Thyroid gland (tissue), 4 donors: Measurements from ENCODE around the gene MYPN. TPM values are rescaled to one million over a fixed set of nuclear protein-coding genes. Genes with fewer than 3 reads are reported as not detected.

Experiments used
- DNase-seq, 2 donors: peaks; one replicate each; pipeline ENCODE4 v3.0.0-alpha.2; 2019
- H3K27ac ChIP-seq, 3 donors: fragments of 200-600 bp; sonication (generic); 1 replicate in 2 of 3; 2 replicates in 1 of 3; pipeline ENCODE4 v1.5.1; 2016 to 2019; ENCODE audit warnings: mild to moderate bottlenecking in 1 of 3, moderate library complexity in 1 of 3
- H3K27me3 ChIP-seq: fragments of 200-600 bp; sonication (generic); one replicate; pipeline ENCODE4 v1.5.1; 2019
- H3K36me3 ChIP-seq, 2 donors: fragments of 200-600 bp; sonication (generic); one replicate each; pipeline ENCODE4 v1.5.1; 2016 to 2019
- H3K4me1 ChIP-seq, 2 donors: fragments of 200-600 bp; sonication (generic); one replicate each; pipeline ENCODE4 v1.5.1; 2017 to 2019
- H3K4me3 ChIP-seq, 3 donors: fragments of 200-600 bp; sonication (generic); replicated peaks in 1 of 3; 1 replicate in 2 of 3; 2 replicates in 1 of 3; pipeline ENCODE4 v1.5.1; 2016; ENCODE audit warnings: mild to moderate bottlenecking in 1 of 3
- H3K9me3 ChIP-seq: fragments of 200-600 bp; sonication (generic); one replicate; pipeline ENCODE4 v1.5.1; 2017
- POLR2A ChIP-seq, 2 donors: fragments of 450-650 bp; IDR thresholded peaks; one replicate each; pipeline ENCODE4 v1.6.1; 2017; ENCODE audit warnings: antibody characterized with exemption in 2 of 2, mild to moderate bottlenecking in 2 of 2, moderate library complexity in 1 of 2
- WGBS, 2 donors: methylation state at CpG; one replicate each; pipeline ENCODE4 v1.1.5; 2017; 5-methylcytosine and 5-hydroxymethylcytosine counted together
- intact Hi-C: fragments of 100-400 bp; cut with DNase I; formaldehyde crosslinking; loops from one replicate; pipeline ENCODE4 v1.15.1; 2023
- total RNA-seq, 4 donors: library from RNA; depleted of rRNA; stranded (reverse); fragments of >200 nt; gene quantifications; one replicate each; pipeline ENCODE4 v1.2.3, GENCODE V29; 2016
- TF ChIP-seq, protein P1 (sequence below), 6 experiments: fragments of 200-600 bp in 3 of 6; fragments of 450-650 bp in 3 of 6; sonication (generic) in 3 of 6; IDR thresholded peaks; one replicate each; pipeline ENCODE4 v1.5.1; 2016 to 2019; ENCODE audit warnings: antibody characterized with exemption in 6 of 6, mild to moderate bottlenecking in 2 of 6, inconsistent platforms in 1 of 6, moderate library complexity in 1 of 6

Gene MYPN
- total RNA-seq, 4 donors from 2014 or later: 0.11 TPM; not detected in 3

DNA sequence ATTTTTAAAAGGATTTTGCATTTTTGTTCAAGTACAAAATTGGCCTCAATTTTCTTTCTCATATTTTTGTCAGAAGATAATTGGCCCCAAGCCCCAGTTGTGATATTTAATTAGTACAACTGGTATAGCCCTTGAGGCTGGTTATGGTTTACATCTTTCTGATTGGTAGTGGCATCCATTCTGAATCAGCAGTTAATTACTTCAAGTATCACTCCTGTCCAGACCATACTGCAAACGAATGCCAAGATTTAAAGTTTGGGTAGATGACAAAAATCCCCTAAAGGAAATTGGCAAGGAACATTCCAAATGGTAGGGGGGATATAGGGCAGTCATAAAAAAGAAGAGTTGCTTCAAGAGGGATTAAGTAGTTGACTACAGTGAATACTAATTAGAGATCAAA, 23.1 kb downstream of the MYPN start:
- H3K27me3 ChIP-seq: no peaks in the 10 kb centered on the region
- DNase-seq: no peak
- H3K36me3 ChIP-seq: no peaks in the 10 kb centered on the region
- H3K4me3 ChIP-seq: no peak overlapping the region
- TF ChIP-seq, protein P1, sequence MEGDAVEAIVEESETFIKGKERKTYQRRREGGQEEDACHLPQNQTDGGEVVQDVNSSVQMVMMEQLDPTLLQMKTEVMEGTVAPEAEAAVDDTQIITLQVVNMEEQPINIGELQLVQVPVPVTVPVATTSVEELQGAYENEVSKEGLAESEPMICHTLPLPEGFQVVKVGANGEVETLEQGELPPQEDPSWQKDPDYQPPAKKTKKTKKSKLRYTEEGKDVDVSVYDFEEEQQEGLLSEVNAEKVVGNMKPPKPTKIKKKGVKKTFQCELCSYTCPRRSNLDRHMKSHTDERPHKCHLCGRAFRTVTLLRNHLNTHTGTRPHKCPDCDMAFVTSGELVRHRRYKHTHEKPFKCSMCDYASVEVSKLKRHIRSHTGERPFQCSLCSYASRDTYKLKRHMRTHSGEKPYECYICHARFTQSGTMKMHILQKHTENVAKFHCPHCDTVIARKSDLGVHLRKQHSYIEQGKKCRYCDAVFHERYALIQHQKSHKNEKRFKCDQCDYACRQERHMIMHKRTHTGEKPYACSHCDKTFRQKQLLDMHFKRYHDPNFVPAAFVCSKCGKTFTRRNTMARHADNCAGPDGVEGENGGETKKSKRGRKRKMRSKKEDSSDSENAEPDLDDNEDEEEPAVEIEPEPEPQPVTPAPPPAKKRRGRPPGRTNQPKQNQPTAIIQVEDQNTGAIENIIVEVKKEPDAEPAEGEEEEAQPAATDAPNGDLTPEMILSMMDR (IDR thresholded peaks at IDR 0.05): no peak
- no peak for TF ChIP-seq POLR2A (IDR thresholded peaks at IDR 0.05)
- H3K9me3 ChIP-seq: no peaks in the 10 kb centered on the region
- no peaks in the 10 kb centered on the region for H3K4me1 ChIP-seq
- WGBS, 2 donors: 53 to 79% methylated on average over 1 of the region's 1 CpG
- intact Hi-C loops: no loop called here
- H3K27ac ChIP-seq: no peak overlapping the region

DNA sequence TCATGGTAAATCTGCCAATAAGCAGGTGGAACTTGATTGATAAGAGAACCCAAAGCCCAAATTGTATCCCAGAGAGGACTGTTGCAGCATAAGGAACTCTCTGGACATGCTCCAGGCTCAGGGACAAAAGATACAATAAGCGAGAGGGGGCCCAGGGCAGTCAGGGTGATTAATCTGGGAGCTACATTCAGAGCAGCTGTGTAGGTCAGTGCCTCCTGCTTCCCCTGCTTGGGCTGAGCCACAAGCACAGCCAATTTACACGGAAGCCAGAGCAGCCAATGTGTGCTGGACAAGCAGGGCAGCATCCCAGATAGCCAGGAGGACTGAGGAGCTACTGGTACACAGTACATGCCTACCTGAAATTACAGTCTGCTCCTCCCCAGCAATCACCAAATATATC, 24.2 kb downstream of the MYPN start:
- DNase-seq: no peak
- WGBS, 2 donors: 68 to 71% methylated on average over 2 of the region's 2 CpGs
- Histone ChIP-seq H3K4me3 (no peak overlapping the region), H3K4me1 (no peaks in the 10 kb centered on the region), H3K9me3 (no peaks in the 10 kb centered on the region), H3K27ac (no peak overlapping the region), H3K36me3 (no peaks in the 10 kb centered on the region), H3K27me3 (no peaks in the 10 kb centered on the region)
- intact Hi-C loops: no loop called here
- TF ChIP-seq POLR2A (IDR thresholded peaks at IDR 0.05): no peak
- TF ChIP-seq, protein P1 (IDR thresholded peaks at IDR 0.05): no peak

DNA sequence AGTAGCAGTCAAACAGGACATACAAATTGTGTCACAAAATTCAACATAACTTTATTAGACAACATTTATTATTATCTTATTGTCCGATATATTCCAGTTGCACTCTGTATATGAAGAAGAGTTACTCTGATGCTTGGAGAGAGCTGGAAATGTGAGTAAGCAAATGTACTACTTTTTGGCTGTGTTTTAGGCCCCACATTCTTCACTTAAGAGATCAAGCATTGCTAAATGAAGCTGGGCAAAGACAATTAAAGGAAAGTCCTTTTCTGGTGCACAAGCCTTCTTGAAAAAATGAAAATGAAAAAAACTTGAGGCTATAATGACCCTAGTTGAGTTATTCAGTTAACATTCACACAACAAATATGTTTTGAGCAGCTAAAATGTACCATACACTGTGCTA, 26.1 kb downstream of the MYPN start:
- intact Hi-C loops: no loop called here
- 93 to 94% methylated on average over 1 of the region's 1 CpG for WGBS, 2 donors
- no peaks in the 10 kb centered on the region for H3K27me3 ChIP-seq
- no peak overlapping the region for H3K27ac ChIP-seq
- TF ChIP-seq POLR2A (IDR thresholded peaks at IDR 0.05): no peak
- TF ChIP-seq, protein P1 (IDR thresholded peaks at IDR 0.05): no peak
- DNase-seq: no peak
- no peaks in the 10 kb centered on the region for H3K9me3 ChIP-seq
- no peaks in the 10 kb centered on the region for H3K4me1 ChIP-seq
- no peaks in the 10 kb centered on the region for H3K36me3 ChIP-seq
- H3K4me3 ChIP-seq: no peak overlapping the region

DNA sequence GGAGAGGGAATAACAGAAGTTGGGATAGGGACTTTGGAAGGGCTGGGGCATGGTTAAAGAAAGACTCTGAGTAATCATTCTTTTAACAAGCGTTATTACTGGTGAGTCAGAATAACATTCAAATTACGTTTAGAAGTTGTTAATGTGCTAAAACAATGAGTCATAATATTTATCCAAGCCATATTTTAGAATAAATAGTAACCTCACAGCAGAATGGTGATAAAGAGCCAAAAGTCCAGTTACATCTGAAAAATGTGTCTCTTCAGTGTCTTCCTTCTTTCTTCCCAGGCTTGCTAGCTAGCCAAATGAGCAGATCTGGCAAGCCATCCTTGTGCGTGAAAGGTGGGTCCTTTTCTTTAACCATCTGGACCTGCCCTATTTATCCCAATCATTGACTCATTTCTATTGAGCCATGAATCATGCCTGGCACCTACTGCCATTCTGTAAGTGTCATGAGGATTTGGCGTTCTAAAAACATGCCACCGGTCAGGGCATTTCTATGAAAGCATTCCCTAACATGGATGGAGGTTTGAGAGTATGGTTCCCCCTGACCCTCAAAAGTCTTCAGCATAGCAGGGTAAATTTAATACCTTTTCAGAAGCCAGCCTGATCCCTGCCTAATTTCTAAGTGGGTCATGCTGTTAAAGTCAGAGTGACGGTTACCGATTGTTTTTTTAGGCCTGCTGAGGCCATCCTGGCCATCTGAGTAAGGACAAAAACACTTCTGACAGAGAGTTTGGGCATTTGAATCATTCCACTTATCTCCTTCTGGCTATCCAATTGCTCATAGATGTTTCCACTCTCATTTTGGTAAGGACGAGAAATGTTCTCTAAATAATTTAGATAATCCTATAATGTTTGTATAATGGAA, 26.9 kb downstream of the MYPN start:
- intact Hi-C loops: no loop called here

DNA sequence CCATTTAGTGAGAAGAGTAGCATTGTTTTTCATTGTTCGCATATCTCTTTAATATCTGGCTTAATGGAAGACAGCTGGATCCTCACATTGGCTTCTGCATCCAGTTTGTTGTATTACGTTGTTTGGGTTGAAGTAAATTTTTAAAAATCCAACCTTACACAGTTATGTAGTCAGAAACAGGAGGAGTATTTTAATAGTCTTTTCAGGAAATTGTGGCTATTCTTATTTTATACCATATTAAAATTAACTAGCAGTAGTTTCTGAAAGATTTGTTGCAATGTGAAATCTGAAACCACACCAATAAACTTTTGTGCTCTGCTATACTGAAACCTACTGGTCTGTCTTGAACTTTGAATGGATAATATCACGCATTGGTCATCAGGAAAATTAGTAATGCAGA, 27.9 kb downstream of the MYPN start:
- Histone ChIP-seq H3K4me3 (no peak overlapping the region), H3K9me3 (no peaks in the 10 kb centered on the region), H3K36me3 (no peaks in the 10 kb centered on the region), H3K27ac (no peak overlapping the region), H3K27me3 (no peaks in the 10 kb centered on the region), H3K4me1 (no peaks in the 10 kb centered on the region)
- TF ChIP-seq, protein P1 (IDR thresholded peaks at IDR 0.05): no peak
- TF ChIP-seq POLR2A (IDR thresholded peaks at IDR 0.05): no peak
- DNase-seq: no peak
- intact Hi-C loops: no loop called here
- WGBS, 2 donors: 90 to 91% methylated on average over 3 of the region's 3 CpGs

More for the DNA sequence above, 26.9 kb downstream of the MYPN start:
- H3K4me1 ChIP-seq: no peaks in the 10 kb centered on the region
- WGBS, 2 donors: 69 to 77% methylated on average over 8 of the region's 8 CpGs
- no peak overlapping the region for H3K27ac ChIP-seq
- no peaks in the 10 kb centered on the region for H3K9me3 ChIP-seq
- no peak for DNase-seq
- H3K4me3 ChIP-seq: no peak overlapping the region
- no peak for TF ChIP-seq POLR2A (IDR thresholded peaks at IDR 0.05)
- TF ChIP-seq, protein P1 (IDR thresholded peaks at IDR 0.05): no peak
- H3K27me3 ChIP-seq: no peaks in the 10 kb centered on the region
- H3K36me3 ChIP-seq: no peaks in the 10 kb centered on the region
